ENCODE results near the gene RAB11FIP4. TPM values are rescaled to one million over a fixed set of nuclear protein-coding genes. Genes with fewer than 3 reads are reported as not detected.

RAB11FIP4 gene
- total RNA-seq, 4 donors from 2014 or later = 41.0 to 173 (median 53.7) TPM

GRCh38 chr17:31458829-31459228, 67.4 kb downstream of the RAB11FIP4 start:
- Histone ChIP-seq H3K9me3 (no peaks in the 10 kb centered on the region), H3K4me3 (no peak overlapping the region), H3K27me3 (no peaks in the 10 kb centered on the region), H3K4me1 (no peaks in the 10 kb centered on the region), H3K36me3 (no peaks in the 10 kb centered on the region), H3K27ac (no peak overlapping the region)
- no peak for DNase-seq
- intact Hi-C loops (cut with DNase I; ENCODE audit: low total_unique reads) = no loop called here
- no peak for TF ChIP-seq POLR2A (IDR thresholded peaks at IDR 0.05)
- TF ChIP-seq CTCF (IDR thresholded peaks at IDR 0.05) = no peak
- TF ChIP-seq EP300 (IDR thresholded peaks at IDR 0.05; ENCODE audit: low read depth) = no peak
- TF ChIP-seq POLR2AphosphoS5 (IDR thresholded peaks at IDR 0.05) = no peak
- 63 to 73% methylated on average over 2 of the region's 2 CpGs for WGBS, 2 donors (ENCODE audit: low coverage in 1 of 2)
- in situ Hi-C loops (cut with MboI; ENCODE audit: low pct_ligation_motif_present in 1 of 4, low pct_unique_long_range_greater_than_20kb in 1 of 4, low sequenced_read_pairs in 3 of 4) = no loop called here

GRCh38 chr17:31459716-31460115, 68.2 kb downstream of the RAB11FIP4 start:
- WGBS, 2 donors (ENCODE audit: low coverage in 1 of 2) = 46 to 68% methylated on average over 2 to 4 of the region's 4 CpGs
- no peaks in the 10 kb centered on the region for H3K27me3 ChIP-seq
- no peaks in the 10 kb centered on the region for H3K9me3 ChIP-seq
- no peak for TF ChIP-seq CTCF (IDR thresholded peaks at IDR 0.05)
- no peak for TF ChIP-seq POLR2AphosphoS5 (IDR thresholded peaks at IDR 0.05)
- TF ChIP-seq POLR2A (IDR thresholded peaks at IDR 0.05) = no peak
- no peak for TF ChIP-seq EP300 (IDR thresholded peaks at IDR 0.05; ENCODE audit: low read depth)
- H3K4me3 ChIP-seq = no peak overlapping the region
- H3K36me3 ChIP-seq = no peaks in the 10 kb centered on the region
- no peak overlapping the region for H3K27ac ChIP-seq
- intact Hi-C loops (cut with DNase I; ENCODE audit: low total_unique reads) = no loop called here
- no peaks in the 10 kb centered on the region for H3K4me1 ChIP-seq
- no peak for DNase-seq
- in situ Hi-C loops (cut with MboI; ENCODE audit: low pct_ligation_motif_present in 1 of 4, low pct_unique_long_range_greater_than_20kb in 1 of 4, low sequenced_read_pairs in 3 of 4) = no loop called here

- Histone ChIP-seq H3K27me3 (no peaks in the 10 kb centered on the region), H3K4me3 (no peak overlapping the region), H3K36me3 (no peaks in the 10 kb centered on the region), H3K9me3 (no peaks in the 10 kb centered on the region), H3K4me1 (no peaks in the 10 kb centered on the region), H3K27ac (no peak overlapping the region)
- TF ChIP-seq EP300 (IDR thresholded peaks at IDR 0.05; ENCODE audit: low read depth) (no peak), CTCF (IDR thresholded peaks at IDR 0.05) (no peak), POLR2AphosphoS5 (IDR thresholded peaks at IDR 0.05) (no peak), POLR2A (IDR thresholded peaks at IDR 0.05) (no peak)
- DNase-seq = no peak
- in situ Hi-C loops (cut with MboI; ENCODE audit: low pct_ligation_motif_present in 1 of 4, low pct_unique_long_range_greater_than_20kb in 1 of 4, low sequenced_read_pairs in 3 of 4) (no loop called here), intact Hi-C loops (cut with DNase I; ENCODE audit: low total_unique reads) (no loop called here)
- 53 to 73% methylated on average over 3 to 6 of the region's 6 CpGs for WGBS, 2 donors (ENCODE audit: low coverage in 1 of 2)
Observed at GRCh38 chr17:31460226-31460721, 68.8 kb downstream of the RAB11FIP4 start.

GRCh38 chr17:31461227-31461810, 69.8 kb downstream of the RAB11FIP4 start:
- no peak for DNase-seq
- H3K4me1 ChIP-seq = no peaks in the 10 kb centered on the region
- in situ Hi-C loops (cut with MboI; ENCODE audit: low pct_ligation_motif_present in 1 of 4, low pct_unique_long_range_greater_than_20kb in 1 of 4, low sequenced_read_pairs in 3 of 4) = no loop called here
- WGBS, 2 donors (ENCODE audit: low coverage in 1 of 2) = 75 to 80% methylated on average over 2 to 8 of the region's 8 CpGs
- H3K36me3 ChIP-seq = no peaks in the 10 kb centered on the region
- no peak overlapping the region for H3K27ac ChIP-seq
- intact Hi-C loops (cut with DNase I; ENCODE audit: low total_unique reads) = no loop called here
- no peak overlapping the region for H3K4me3 ChIP-seq
- H3K9me3 ChIP-seq = no peaks in the 10 kb centered on the region
- no peaks in the 10 kb centered on the region for H3K27me3 ChIP-seq
- TF ChIP-seq CTCF (IDR thresholded peaks at IDR 0.05) (no peak), EP300 (IDR thresholded peaks at IDR 0.05; ENCODE audit: low read depth) (no peak), POLR2AphosphoS5 (IDR thresholded peaks at IDR 0.05) (no peak), POLR2A (IDR thresholded peaks at IDR 0.05) (no peak)

All from transverse colon (tissue), 4 donors.